HepG2 (cell line): ENCODE measurements around the gene GPC6. TPM values are rescaled to one million over a fixed set of nuclear protein-coding genes. Genes with fewer than 3 reads are reported as not detected.

ENCODE experiments used
- ATAC-seq: fragments of 200-7000 bp; cut with Tn5 transposase; 3 replicates; pipeline ENCODE4 v1.9.1; 2020; ENCODE audit warnings: mild to moderate bottlenecking, moderate library complexity
- BruUV-seq: library from RNA; stranded (reverse); fragments of 400-500 nt; replicated peaks from 2 replicates; lab custom pipeline; 2021; lab: Mats Ljungman, UMichigan
- CTCF ChIA-PET: fragments of 300-600 bp; formaldehyde crosslinking; extraction: SDS; loops from one replicate; lab custom pipeline; 2021; ENCODE audit warnings: low total read pairs, inconsistent platforms, low intra/inter-chr PET ratio; lab: Yijun Ruan, JAX
- POLR2A ChIA-PET: fragments of 350-600 bp; sonication (Branson Sonifier 250); formaldehyde crosslinking; loops from one replicate; lab custom pipeline; 2020; ENCODE audit warnings: antibody characterized with exemption, inconsistent platforms; lab: Yijun Ruan, JAX
- DNase-seq: peaks from one replicate; pipeline ENCODE4 v3.0.0-alpha.2; 2015; ENCODE audit warnings: low spot score
- FAIRE-seq: peaks from 3 replicates; lab custom pipeline; 2011; peaks lifted over from hg19 to GRCh38; lab: Jason Lieb, UNC
- H2AFZ ChIP-seq: one replicate; pipeline ENCODE4 v1.6.1; 2011; ENCODE audit warnings: low read length, inconsistent platforms
- H3K27ac ChIP-seq: fragments of 300-600 bp; 3 replicates; pipeline ENCODE4 v1.8.0; 2011; ENCODE audit warnings: mixed run types, mild to moderate bottlenecking, mixed read lengths, low read length, inconsistent platforms; ENCODE audit not compliant: insufficient read depth; ENCODE audit errors: extremely low read length
- H3K27me3 ChIP-seq, 2 experiments: fragments of 200-600 bp in 1 of 2; 2 replicates in 1 of 2; 3 replicates in 1 of 2; pipeline versions ENCODE4 v1.6.0 to v1.8.0; 2011; ENCODE audit warnings: low read length in 2 of 2, mild to moderate bottlenecking in 2 of 2, moderate library complexity in 2 of 2, inconsistent platforms in 1 of 2; ENCODE audit not compliant: insufficient read depth in 2 of 2, control insufficient read depth in 1 of 2
- H3K36me3 ChIP-seq, 2 experiments: fragments of 200-600 bp in 1 of 2; replicated peaks in 1 of 2; 2 replicates in 1 of 2; 3 replicates in 1 of 2; pipeline versions ENCODE4 v1.5.1 to v1.8.0; 2011; ENCODE audit warnings: low read length in 2 of 2, inconsistent platforms in 1 of 2; ENCODE audit not compliant: insufficient read depth in 2 of 2, control insufficient read depth in 1 of 2
- H3K4me1 ChIP-seq: 2 replicates; pipeline ENCODE4 v1.5.1; 2012; ENCODE audit warnings: low read length, inconsistent platforms; ENCODE audit not compliant: insufficient read depth
- H3K4me2 ChIP-seq: 2 replicates; pipeline ENCODE4 v1.6.0; 2011; ENCODE audit warnings: low read depth, low read length, inconsistent platforms
- H3K4me3 ChIP-seq, 3 experiments: fragments of 200-600 bp in 1 of 3; sonication (generic), shearing (Covaris generic) in 1 of 3; replicated peaks in 1 of 3; 2 replicates each; pipeline ENCODE4 v1.5.1; 2011 to 2016; ENCODE audit warnings: low read length in 3 of 3, inconsistent platforms in 2 of 3, low read depth in 2 of 3, mild to moderate bottlenecking in 2 of 3, control low read depth in 1 of 3, mixed read lengths in 1 of 3; ENCODE audit not compliant: insufficient read depth in 1 of 3
- H3K79me2 ChIP-seq: one replicate; pipeline ENCODE4 v1.6.1; 2011; ENCODE audit warnings: low read length, inconsistent platforms; ENCODE audit not compliant: insufficient read depth
- H3K9ac ChIP-seq: 2 replicates; pipeline ENCODE4 v1.6.0; 2011; ENCODE audit warnings: mild to moderate bottlenecking, low read depth, low read length, inconsistent platforms; ENCODE audit not compliant: insufficient read depth
- H3K9me3 ChIP-seq: 2 replicates; pipeline ENCODE4 v1.5.1; 2012; ENCODE audit warnings: mild to moderate bottlenecking, low read length
- H4K20me1 ChIP-seq: 2 replicates; pipeline ENCODE4 v1.6.0; 2011; ENCODE audit warnings: inconsistent platforms, mild to moderate bottlenecking, low read length, moderate library complexity; ENCODE audit not compliant: insufficient read depth
- CEBPB ChIP-seq: IDR thresholded peaks from 2 replicates; pipeline ENCODE4 v1.6.1; 2011; ENCODE audit warnings: low read depth, low read length, improper control_type of control experiment, borderline replicate concordance
- CEBPG ChIP-seq: IDR thresholded peaks from 2 replicates; pipeline ENCODE4 v1.6.1; 2016
- ETV6 ChIP-seq: sonication (generic); formaldehyde crosslinking; conservative IDR thresholded peaks from 2 replicates; pipeline ENCODE4 v1.4.0; 2020; ENCODE audit warnings: missing genetic modification reagents
- PTBP1 ChIP-seq: fragments of 200-400 bp; formaldehyde crosslinking; IDR thresholded peaks from 2 replicates; pipeline ENCODE4 v1.6.1; 2018; ENCODE audit warnings: low read length, low read depth; ENCODE audit not compliant: poor library complexity, severe bottlenecking
- RBFOX2 ChIP-seq: fragments of 200-400 bp; formaldehyde crosslinking; IDR thresholded peaks from 2 replicates; pipeline ENCODE4 v1.6.1; 2017; ENCODE audit warnings: low read depth, mild to moderate bottlenecking, low read length
- ZFP90 ChIP-seq: sonication (generic); formaldehyde crosslinking; IDR thresholded peaks from 2 replicates; pipeline ENCODE4 v1.8.0; 2022; ENCODE audit warnings: missing genetic modification reagents, mild to moderate bottlenecking, inconsistent platforms, borderline replicate concordance
- ZNF101 ChIP-seq: sonication (generic); formaldehyde crosslinking; IDR thresholded peaks from 2 replicates; pipeline ENCODE4 v1.4.0; 2020; ENCODE audit warnings: mild to moderate bottlenecking, low read depth, missing genetic modification reagents, borderline replicate concordance
- ZNF367 ChIP-seq: sonication (generic); formaldehyde crosslinking; IDR thresholded peaks from 2 replicates; pipeline ENCODE4 v1.4.0; 2020; ENCODE audit warnings: missing genetic modification reagents, borderline replicate concordance
- WGBS: methylation state at CpG from one replicate; pipeline ENCODE4 v1.1.6; 2017; ENCODE audit warnings: low lambda C conversion rate; 5-methylcytosine and 5-hydroxymethylcytosine counted together
- in situ Hi-C: cut with HindIII; loops from 2 replicates; pipeline ENCODE4 v1.10.0; 2017; ENCODE audit warnings: low pct_unique_long_range_greater_than_20kb; ENCODE audit not compliant: extremely low pct_ligation_motif_present
- intact Hi-C: fragments of 100-400 bp; cut with micrococcal nuclease; formaldehyde crosslinking; loops from one replicate; pipeline ENCODE4 v1.10.0; 2022; ENCODE audit not compliant: unreplicated experiment
- polyA plus RNA-seq, 8 experiments: library from polyadenylated mRNA; depleted of rRNA in 3 of 8; stranded (reverse) in 7 of 8; unstranded in 1 of 8; fragments of >200 nt; fragmentation: Illumina TruSeq in 4 of 8; extraction: Trizol in 4 of 8; gene quantifications; 2 replicates each; pipeline versions ENCODE4 v1.2.1 to v1.2.3, GENCODE V29; 2011 to 2016; ENCODE audit warnings: low read depth in 4 of 8, missing spikeins in 1 of 8, mixed read lengths in 1 of 8; ENCODE audit not compliant: insufficient read depth in 1 of 8
- total RNA-seq, 5 experiments: library from RNA; depleted of rRNA; stranded (reverse); fragments of >200 nt; fragmentation: Illumina TruSeq; extraction: Trizol; gene quantifications; 2 replicates each; pipeline ENCODE4 v1.2.3, GENCODE V29; 2016; ENCODE audit warnings: low read depth in 1 of 5
- TF ChIP-seq, protein P1 (sequence below), 2 experiments: fragments of 450-650 bp in 1 of 2; sonication (generic) in 1 of 2; formaldehyde crosslinking; IDR thresholded peaks; 2 replicates each; pipeline versions ENCODE4 v1.5.0 to v1.8.0; 2020 to 2022; ENCODE audit warnings: mild to moderate bottlenecking in 1 of 2, missing genetic modification reagents in 1 of 2
- TF ChIP-seq, protein P2 (sequence below): conservative IDR thresholded peaks from 2 replicates; pipeline ENCODE4 v1.6.1; 2018; ENCODE audit warnings: missing genetic modification reagents

GPC6 gene
- total and polyA plus RNA-seq, 2 of the 13 experiments (the other 11 are each of a cell fraction or from before 2014, with no cell fraction given): 24.5 to 33.9 TPM

DNA sequence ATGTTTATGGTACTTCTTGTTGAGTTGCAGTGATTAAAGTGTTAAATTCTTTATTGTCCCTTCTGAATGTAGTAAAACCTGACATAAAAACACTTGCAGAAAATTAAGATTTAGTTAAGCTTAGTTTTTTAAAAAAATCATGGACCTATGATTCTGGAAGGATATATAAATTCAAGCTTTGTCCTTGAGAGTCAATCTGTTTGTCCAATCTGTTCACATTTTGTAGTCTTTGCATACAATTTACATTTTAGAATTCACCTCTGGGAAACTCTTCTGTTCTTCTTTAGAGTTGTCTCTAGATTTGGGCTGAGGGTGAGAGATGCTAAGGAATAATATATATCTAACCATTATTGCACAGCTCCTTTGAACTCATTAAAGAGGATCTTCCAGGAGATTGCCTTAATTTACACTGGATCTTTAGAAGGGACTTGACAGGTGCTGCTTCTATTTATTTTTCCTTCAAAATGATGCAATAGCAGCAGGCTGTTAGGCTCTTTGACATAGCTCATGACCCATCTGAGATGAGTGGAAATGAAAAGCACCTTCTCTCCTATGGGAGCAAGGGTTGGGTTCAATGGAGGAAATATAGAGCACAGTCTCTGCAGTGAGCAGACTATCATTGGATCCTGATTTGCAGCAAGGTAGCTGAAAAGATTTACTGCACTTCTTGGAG, 433.9 kb downstream of the GPC6 start:
- no peak overlapping the region for H3K27ac ChIP-seq
- ChIA-PET CTCF (no interaction called here), POLR2A (no interaction called here)
- H3K79me2 ChIP-seq: no peaks in the 10 kb centered on the region
- FAIRE-seq (no peak), ATAC-seq (no peak), DNase-seq (no peak)
- H2AFZ ChIP-seq: no peak overlapping the region
- no peak overlapping the region for H3K9ac ChIP-seq
- no peaks in the 10 kb centered on the region for H3K36me3 ChIP-seq
- in situ Hi-C loops: no loop called here
- intact Hi-C loops: no loop called here
- no peak overlapping the region for H3K4me2 ChIP-seq
- no TSS peak for BruUV-seq
- TF ChIP-seq, protein P1, sequence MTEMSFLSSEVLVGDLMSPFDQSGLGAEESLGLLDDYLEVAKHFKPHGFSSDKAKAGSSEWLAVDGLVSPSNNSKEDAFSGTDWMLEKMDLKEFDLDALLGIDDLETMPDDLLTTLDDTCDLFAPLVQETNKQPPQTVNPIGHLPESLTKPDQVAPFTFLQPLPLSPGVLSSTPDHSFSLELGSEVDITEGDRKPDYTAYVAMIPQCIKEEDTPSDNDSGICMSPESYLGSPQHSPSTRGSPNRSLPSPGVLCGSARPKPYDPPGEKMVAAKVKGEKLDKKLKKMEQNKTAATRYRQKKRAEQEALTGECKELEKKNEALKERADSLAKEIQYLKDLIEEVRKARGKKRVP (CRISPR knock-in tag; IDR thresholded peaks at IDR 0.05): peak in 1 of 2 experiments; percentile 70; a peak in 2 of 4 replicates
- TF ChIP-seq CEBPB: peak; percentile 68
- TF ChIP-seq ZNF367 (CRISPR knock-in tag): no peak
- peak; percentile 52 for TF ChIP-seq CEBPG
- H3K27me3 ChIP-seq: no peaks in the 10 kb centered on the region
- H4K20me1 ChIP-seq: no peaks in the 10 kb centered on the region
- H3K4me3 ChIP-seq: no peak overlapping the region
- no peaks in the 10 kb centered on the region for H3K4me1 ChIP-seq
- H3K9me3 ChIP-seq: no peaks in the 10 kb centered on the region; the same call in 1 of the 2 replicates

GRCh38 chr13:93670866-93671265, 444.3 kb downstream of the GPC6 start:
- no peak overlapping the region for H3K27ac ChIP-seq
- POLR2A ChIA-PET: interaction anchor here (0.7 kb wide), 1 partner anchor 432 kb away, joined by 3 read pairs; no protein-coding TSS in a partner anchor
- FAIRE-seq (no peak), ATAC-seq (no peak), DNase-seq (no peak)
- no peaks in the 10 kb centered on the region for H3K27me3 ChIP-seq
- H3K36me3 ChIP-seq: no peaks in the 10 kb centered on the region
- intact Hi-C loops: no loop called here
- H3K4me3 ChIP-seq: no peak overlapping the region
- H3K9me3 ChIP-seq: no peaks in the 10 kb centered on the region
- H2AFZ ChIP-seq: no peak overlapping the region
- in situ Hi-C loops: no loop called here
- no peak overlapping the region for H3K9ac ChIP-seq
- H4K20me1 ChIP-seq: no peaks in the 10 kb centered on the region
- 87% methylated on average over 2 of the region's 2 CpGs for WGBS
- H3K4me1 ChIP-seq: no peaks in the 10 kb centered on the region
- no peaks in the 10 kb centered on the region for H3K79me2 ChIP-seq
- H3K4me2 ChIP-seq: no peak overlapping the region
- no TSS peak for BruUV-seq
- CTCF ChIA-PET: no interaction called here
- TF ChIP-seq, protein P2, sequence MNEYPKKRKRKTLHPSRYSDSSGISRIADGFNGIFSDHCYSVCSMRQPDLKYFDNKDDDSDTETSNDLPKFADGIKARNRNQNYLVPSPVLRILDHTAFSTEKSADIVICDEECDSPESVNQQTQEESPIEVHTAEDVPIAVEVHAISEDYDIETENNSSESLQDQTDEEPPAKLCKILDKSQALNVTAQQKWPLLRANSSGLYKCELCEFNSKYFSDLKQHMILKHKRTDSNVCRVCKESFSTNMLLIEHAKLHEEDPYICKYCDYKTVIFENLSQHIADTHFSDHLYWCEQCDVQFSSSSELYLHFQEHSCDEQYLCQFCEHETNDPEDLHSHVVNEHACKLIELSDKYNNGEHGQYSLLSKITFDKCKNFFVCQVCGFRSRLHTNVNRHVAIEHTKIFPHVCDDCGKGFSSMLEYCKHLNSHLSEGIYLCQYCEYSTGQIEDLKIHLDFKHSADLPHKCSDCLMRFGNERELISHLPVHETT (CRISPR knock-in tag): no peak
- no peak for TF ChIP-seq RBFOX2
- no peak for TF ChIP-seq ETV6 (CRISPR knock-in tag)
- TF ChIP-seq PTBP1: no peak
- no peak for TF ChIP-seq ZNF101 (CRISPR knock-in tag)
- no peak for TF ChIP-seq ZFP90
